ENCODE measurements around the gene TMEM63B. TPM values are rescaled to one million over a fixed set of nuclear protein-coding genes. Genes with fewer than 3 reads are reported as not detected.

The TMEM63B gene
- total and polyA plus RNA-seq, 2 of the 8 experiments (the other 6 are each of a cell fraction or from before 2014, with no cell fraction given): 61.1 to 96.8 TPM

DNA sequence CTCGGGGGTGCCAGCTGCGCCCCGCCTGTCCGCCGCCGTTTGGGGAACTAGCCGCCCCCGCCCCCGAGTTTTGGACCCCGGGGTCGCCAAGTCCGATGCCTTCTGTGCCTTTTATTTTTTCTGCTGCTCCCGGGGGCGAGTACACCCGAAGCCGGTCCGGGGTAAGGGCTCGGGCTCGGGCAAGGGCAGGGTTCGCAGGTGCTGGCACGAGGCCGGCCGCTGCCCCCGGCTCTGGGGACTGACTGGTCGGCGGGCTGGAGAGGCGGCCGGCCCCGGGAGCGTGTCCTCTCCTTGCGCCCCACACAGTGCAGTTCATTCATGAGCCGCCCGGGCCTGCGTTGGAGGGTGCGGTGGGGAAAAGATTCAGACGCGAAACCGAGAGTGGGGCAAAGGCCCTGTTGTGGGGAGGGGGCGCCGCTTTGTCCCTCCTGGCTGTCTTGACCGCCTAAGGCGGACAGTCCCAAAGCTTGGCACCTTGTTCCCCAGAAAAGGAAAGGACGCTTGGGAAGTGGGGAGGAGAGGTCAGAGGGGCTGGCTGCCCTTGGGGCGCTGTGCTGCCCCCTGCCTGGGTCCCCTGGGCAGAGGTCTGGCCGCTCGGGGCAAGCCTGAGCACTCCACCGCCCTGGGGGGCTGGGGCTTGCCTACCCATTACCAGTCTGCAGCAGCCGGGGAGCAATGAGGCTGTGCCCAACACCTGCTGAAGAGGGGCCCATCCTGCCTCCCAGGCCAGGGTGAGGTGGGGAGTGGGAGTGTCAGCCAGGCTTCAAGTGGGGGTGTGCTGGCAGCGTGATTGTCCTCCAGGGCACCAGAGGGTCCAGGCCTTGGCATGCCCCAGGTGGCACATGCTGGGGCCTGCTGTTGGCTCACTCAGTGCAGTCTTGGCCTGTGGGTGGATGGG lies 915 bp downstream of the TMEM63B start:
- ChIA-PET CTCF (ENCODE audit: partially characterized antibody) (interaction anchor here (1.0 to 11.1 kb wide), 4 partner anchors 10 to 45 kb away, joined by 3 to 128 read pairs (median 4); no protein-coding TSS in a partner anchor), POLR2A (ENCODE audit: partially characterized antibody) (interaction anchor here (0.7 to 1.5 kb wide), 6 partner anchors 17 to 259 kb away, joined by 3 to 4 read pairs (median 4); partner anchors contain the start of genes CDC5L and HSP90AB1)
- Histone ChIP-seq H3K36me3 (ENCODE audit: control insufficient read depth in 2 of 4, insufficient read depth in 4 of 4, low read length in 3 of 4) (no peaks in the 10 kb centered on the region), H3K79me2 (ENCODE audit: control insufficient read depth in 1 of 2, insufficient read depth in 2 of 2, low read length in 2 of 2) (peaks cover 36 to 53% of the 10 kb centered on the region in 2 experiments), H2BK5ac (ENCODE audit: low read depth, low read length) (no peak overlapping the region), H3K23me2 (ENCODE audit: low read depth, low read length) (peaks cover 12% of the 10 kb centered on the region), H2BK12ac (ENCODE audit: low read depth, low read length) (peak overlapping the region; percentile 30; the same call in 1 of the 2 replicates), H3K79me1 (ENCODE audit: low read depth, low read length) (peaks cover 17% of the 10 kb centered on the region), H3K4me2 (ENCODE audit: insufficient read depth in 1 of 2, low read depth in 2 of 2, low read length in 2 of 2) (peak overlapping the region; percentile 77 to 78), H2AFZ (ENCODE audit: low read length) (no peak overlapping the region), H3K4ac (replicated peaks; ENCODE audit: insufficient read length, low read depth, low read length) (no peak overlapping the region), H3K18ac (ENCODE audit: extremely low read depth, low read length) (no peak overlapping the region), H4K91ac (replicated peaks; ENCODE audit: insufficient read length, low read length) (peak overlapping the region; percentile 45), H3K27me3 (replicated peaks in 1 of 4; ENCODE audit: control insufficient read depth in 3 of 4, extremely low read depth in 1 of 4, insufficient read depth in 3 of 4, low read length in 3 of 4) (no peaks in the 10 kb centered on the region), H4K20me1 (replicated peaks in 1 of 2; ENCODE audit: control insufficient read depth in 1 of 2, insufficient read depth in 2 of 2, low read length in 2 of 2) (peaks cover 9 to 29% of the 10 kb centered on the region in 2 experiments), H3K23ac (ENCODE audit: insufficient read length) (no peak overlapping the region), H3K4me1 (replicated peaks in 1 of 4; ENCODE audit: control insufficient read depth in 3 of 4, insufficient read depth in 4 of 4, low read length in 3 of 4) (peaks cover 4 to 21% (median 14%) of the 10 kb centered on the region in 4 experiments), H4K5ac (ENCODE audit: insufficient read length, low read depth, low read length) (no peak overlapping the region), H3K9ac (replicated peaks in 1 of 4; ENCODE audit: extremely low read depth in 1 of 4, low read depth in 3 of 4, low read length in 3 of 4) (peak overlapping the region in 3 of 4 experiments; percentile 41 to 65 (median 42); a peak in 4 of 7 replicates), H3K14ac (ENCODE audit: insufficient read length) (no peak overlapping the region), H2BK20ac (ENCODE audit: low read length) (0 out of 2 replicates have a peak overlapping the region, but pooled peaks have one; percentile 27), H4K8ac (ENCODE audit: extremely low read depth, insufficient read depth, low read length) (peak overlapping the region; percentile 88; the same call in 1 of the 2 replicates), H3K27ac (ENCODE audit: low read depth, low read length) (no peak overlapping the region), H3K9me3 (ENCODE audit: insufficient read depth in 2 of 2, low read depth in 1 of 2, low read length in 1 of 2) (no peaks in the 10 kb centered on the region), H2AK5ac (ENCODE audit: low read depth, low read length) (no peak overlapping the region; the same call in 1 of the 2 replicates), H3K56ac (replicated peaks; ENCODE audit: insufficient read length, low read depth, low read length) (no peak overlapping the region), H2BK15ac (ENCODE audit: low read length) (no peak overlapping the region; the same call in 1 of the 2 replicates), H3K4me3 (ENCODE audit: extremely low read depth in 1 of 4, insufficient read depth in 2 of 4, low read depth in 3 of 4, low read length in 4 of 4) (peak overlapping the region; percentile 69 to 98 (median 74)), H2BK120ac (replicated peaks; ENCODE audit: low read depth, low read length) (no peak overlapping the region)
- WGBS, 2 experiments (ENCODE audit: extremely low coverage in 1 of 2, insufficient coverage in 1 of 2, insufficient read length in 1 of 2, insufficient replicate concordance in 2 of 2, low coverage in 1 of 2, low lambda C conversion rate in 2 of 2, missing lambda C conversion rate in 1 of 2): 6% methylated on average over 45 of the region's 49 CpGs; no CpG with 5 or more reads in 1 of the 2 experiments
- FAIRE-seq (no peak), DNase-seq (ENCODE audit: low read depth in 1 of 2, low spot score in 2 of 2) (peak in 1 of 2 experiments; percentile 70)
- TF ChIP-seq RXRA (IDR thresholded peaks at IDR 0.05; ENCODE audit: insufficient read depth, low read depth, low read length) (no peak), KDM4A (IDR thresholded peaks at IDR 0.05; ENCODE audit: low read depth, low read length, severe bottlenecking) (peak; percentile 36), SIRT6 (IDR thresholded peaks at IDR 0.05; ENCODE audit: low read length) (no peak), EZH2 (IDR thresholded peaks at IDR 0.05; ENCODE audit: low read depth, low read length, severe bottlenecking) (no peak), ZNF274 (IDR thresholded peaks at IDR 0.05; ENCODE audit: borderline replicate concordance, extremely low read depth, low read length) (no peak), GTF2F1 (IDR thresholded peaks at IDR 0.05; ENCODE audit: borderline replicate concordance, low read depth, low read length) (no peak), KDM1A (IDR thresholded peaks at IDR 0.05; ENCODE audit: borderline replicate concordance, low read length) (0 out of 2 replicates have a peak, but pooled peaks have one; percentile 6), TAF7 (optimal IDR thresholded peaks at IDR 0.05; ENCODE audit: borderline replicate concordance, low read depth, low read length) (no peak)
- TF ChIP-seq, protein P1, sequence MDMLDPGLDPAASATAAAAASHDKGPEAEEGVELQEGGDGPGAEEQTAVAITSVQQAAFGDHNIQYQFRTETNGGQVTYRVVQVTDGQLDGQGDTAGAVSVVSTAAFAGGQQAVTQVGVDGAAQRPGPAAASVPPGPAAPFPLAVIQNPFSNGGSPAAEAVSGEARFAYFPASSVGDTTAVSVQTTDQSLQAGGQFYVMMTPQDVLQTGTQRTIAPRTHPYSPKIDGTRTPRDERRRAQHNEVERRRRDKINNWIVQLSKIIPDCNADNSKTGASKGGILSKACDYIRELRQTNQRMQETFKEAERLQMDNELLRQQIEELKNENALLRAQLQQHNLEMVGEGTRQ (IDR thresholded peaks at IDR 0.05; ENCODE audit: low read length): no peak

Measured in H1 (cell line).